HG02623 (cell line): ENCODE data around the gene GNA14.
A peak's percentile ranks its signal among the peaks of the same experiment; 100 is the strongest.
"Not testable (repeated sequence)": the region's sequence is repeated elsewhere in the genome, so short reads cannot be mapped to it uniquely, and the experiment has no call there.

Experiments
- ATAC-seq: cut with Tn5 transposase; IDR thresholded peaks from one replicate; pipeline ENCODE4 v1.9.1; 2021; ENCODE audit warnings: moderate library complexity; ENCODE audit not compliant: unreplicated experiment

GNA14 gene

GRCh38 chr9:77497322-77498198, 150.6 kb downstream of the GNA14 start:
- ATAC-seq: no peak

GRCh38 chr9:77495834-77496671, 152.1 kb downstream of the GNA14 start:
- no peak for ATAC-seq

- ATAC-seq: not testable (repeated sequence)
These were observed 157.8 kb downstream of the GNA14 start for GRCh38 chr9:77490279-77490678.

GRCh38 chr9:77489405-77490163, 158.5 kb downstream of the GNA14 start:
- ATAC-seq: not testable (repeated sequence)

GRCh38 chr9:77488439-77489126, 159.5 kb downstream of the GNA14 start:
- ATAC-seq: peak; percentile 48

- ATAC-seq: no peak
These were observed 161.2 kb downstream of the GNA14 start for GRCh38 chr9:77486968-77487367.

GRCh38 chr9:77486463-77486862, 161.7 kb downstream of the GNA14 start:
- no peak for ATAC-seq

GRCh38 chr9:77475641-77476473, 172.3 kb downstream of the GNA14 start:
- peak; percentile 99 for ATAC-seq

GRCh38 chr9:77474936-77475335, 173.2 kb downstream of the GNA14 start:
- ATAC-seq: no peak

GRCh38 chr9:77472646-77473045, 175.5 kb downstream of the GNA14 start:
- ATAC-seq: no peak

GRCh38 chr9:77471572-77471971, 176.6 kb downstream of the GNA14 start:
- no peak for ATAC-seq

- no peak for ATAC-seq
These were observed 178.4 kb downstream of the GNA14 start for GRCh38 chr9:77469515-77470231.

- ATAC-seq: no peak
These were observed 183.5 kb downstream of the GNA14 start for GRCh38 chr9:77464661-77465060.

- no peak for ATAC-seq
These were observed 185.0 kb downstream of the GNA14 start for GRCh38 chr9:77463151-77463550.

- ATAC-seq: no peak
These were observed 186.1 kb downstream of the GNA14 start for GRCh38 chr9:77462066-77462465.

GRCh38 chr9:77460938-77461337, 187.2 kb downstream of the GNA14 start:
- ATAC-seq: no peak

- peak; percentile 74 for ATAC-seq
These were observed 190.1 kb downstream of the GNA14 start for GRCh38 chr9:77457916-77458592.

- peak; percentile 78 for ATAC-seq
These were observed 191.2 kb downstream of the GNA14 start for GRCh38 chr9:77456829-77457437.
